GM12878 (cell line): ENCODE results near the gene MAT1A. TPM values are rescaled to one million over a fixed set of nuclear protein-coding genes. Genes with fewer than 3 reads are reported as not detected.

Source experiments
- ATAC-seq: fragments of 200-7000 bp; cut with Tn5 transposase; 3 replicates; pipeline ENCODE4 v1.9.1; 2020; ENCODE audit warnings: mild to moderate bottlenecking, moderate library complexity
- BruUV-seq: library from RNA; stranded (reverse); fragments of 400-500 nt; replicated peaks from 2 replicates; lab custom pipeline; 2021; lab: Mats Ljungman, UMichigan
- CTCF ChIA-PET: fragments of 300-600 bp; sonication (Branson Sonifier 250); formaldehyde crosslinking; extraction: SDS; loops from one replicate; lab custom pipeline; 2021; ENCODE audit warnings: inconsistent platforms; lab: Yijun Ruan, JAX
- POLR2A ChIA-PET: fragments of 350-600 bp; formaldehyde crosslinking; extraction: SDS; loops from one replicate; lab custom pipeline; 2021; ENCODE audit warnings: inconsistent platforms; lab: Charles Lee
- RAD21 ChIA-PET: fragments of 300-600 bp; sonication (Branson Sonifier 250); formaldehyde crosslinking; loops from one replicate; lab custom pipeline; 2023; ENCODE audit warnings: antibody characterized with exemption; ENCODE audit not compliant: unreplicated experiment; lab: Charles Lee
- SMC1A ChIA-PET: fragments of 300-600 bp; sonication (Branson Sonifier 250); formaldehyde crosslinking; loops from one replicate; lab custom pipeline; 2023; ENCODE audit not compliant: unreplicated experiment, uncharacterized antibody; lab: Charles Lee
- DNase-seq: peaks from one replicate; pipeline ENCODE4 v3.0.0-alpha.2; 2011; ENCODE audit warnings: low read depth, low spot score
- FAIRE-seq: peaks from 3 replicates; lab custom pipeline; 2011; peaks lifted over from hg19 to GRCh38; lab: Jason Lieb, UNC
- H2AFZ ChIP-seq: 2 replicates; pipeline ENCODE4 v1.6.0; 2011; ENCODE audit warnings: low read depth, low read length, control low read depth; ENCODE audit not compliant: control insufficient read depth
- H3K27ac ChIP-seq: 2 replicates; pipeline ENCODE4 v1.5.1; 2011; ENCODE audit warnings: control low read depth; ENCODE audit not compliant: control insufficient read depth, insufficient read depth
- H3K27me3 ChIP-seq, 2 experiments: replicated peaks in 1 of 2; 2 replicates each; pipeline versions ENCODE4 v1.6.0 to v1.6.1; 2011; ENCODE audit warnings: low read length in 1 of 2; ENCODE audit not compliant: control insufficient read depth in 2 of 2, insufficient read depth in 2 of 2
- H3K36me3 ChIP-seq, 2 experiments: 2 replicates each; pipeline ENCODE4 v1.5.1; 2011; ENCODE audit warnings: low read length in 1 of 2; ENCODE audit not compliant: control insufficient read depth in 2 of 2, insufficient read depth in 2 of 2
- H3K4me1 ChIP-seq: 2 replicates; pipeline ENCODE4 v1.6.1; 2011; ENCODE audit warnings: mild to moderate bottlenecking, low read length, moderate library complexity, mixed read lengths; ENCODE audit not compliant: control insufficient read depth, insufficient read depth
- H3K4me2 ChIP-seq: 2 replicates; pipeline ENCODE4 v1.6.0; 2011; ENCODE audit warnings: control low read depth; ENCODE audit not compliant: control insufficient read depth, insufficient read depth
- H3K4me3 ChIP-seq: fragments of 200-600 bp; sonication (generic); 2 replicates; pipeline ENCODE4 v1.5.1; 2016
- H3K79me2 ChIP-seq: 2 replicates; pipeline ENCODE4 v1.6.0; 2011; ENCODE audit warnings: low read length; ENCODE audit not compliant: control insufficient read depth, insufficient read depth
- H3K9ac ChIP-seq: 2 replicates; pipeline ENCODE4 v1.8.0; 2011; ENCODE audit warnings: low read length, control low read depth, mixed read lengths; ENCODE audit not compliant: control insufficient read depth, insufficient read depth
- H3K9me3 ChIP-seq: replicated peaks from 3 replicates; pipeline ENCODE4 v1.5.1; 2011; ENCODE audit warnings: mild to moderate bottlenecking, low read length; ENCODE audit not compliant: control insufficient read depth, insufficient read depth
- H4K20me1 ChIP-seq: 2 replicates; pipeline ENCODE4 v1.6.0; 2011; ENCODE audit not compliant: control insufficient read depth, insufficient read depth
- BACH1 ChIP-seq: fragments of 450-650 bp; IDR thresholded peaks from 2 replicates; pipeline ENCODE4 v1.6.1; 2017; ENCODE audit warnings: mild to moderate bottlenecking, borderline replicate concordance
- BMI1 ChIP-seq: fragments of 450-650 bp; IDR thresholded peaks from 2 replicates; pipeline ENCODE4 v1.6.1; 2016; ENCODE audit warnings: mild to moderate bottlenecking, moderate library complexity, borderline replicate concordance
- CBFB ChIP-seq: IDR thresholded peaks from 2 replicates; pipeline ENCODE4 v1.6.1; 2016; ENCODE audit warnings: antibody characterized with exemption, low read depth
- CBX5 ChIP-seq: sonication (generic); IDR thresholded peaks from 2 replicates; pipeline ENCODE4 v1.6.1; 2016; ENCODE audit warnings: low read depth, moderate library complexity, mild to moderate bottlenecking, inconsistent platforms
- GATAD2B ChIP-seq: fragments of 450-650 bp; conservative IDR thresholded peaks from 2 replicates; pipeline ENCODE4 v1.6.1; 2017; ENCODE audit warnings: low read depth, mild to moderate bottlenecking, moderate library complexity
- MAX ChIP-seq: IDR thresholded peaks from 2 replicates; pipeline ENCODE4 v1.6.1; 2012; ENCODE audit warnings: low read depth, low read length, improper control_type of control experiment
- NR2F1 ChIP-seq: fragments of 450-650 bp; conservative IDR thresholded peaks from 2 replicates; pipeline ENCODE4 v1.6.1; 2017; ENCODE audit warnings: mild to moderate bottlenecking
- SREBF1 ChIP-seq: IDR thresholded peaks from 2 replicates; pipeline ENCODE4 v1.6.1; 2012; ENCODE audit warnings: mild to moderate bottlenecking, low read length
- SRF ChIP-seq, 2 experiments: IDR thresholded peaks; 2 replicates each; pipeline ENCODE4 v1.6.1; 2011; ENCODE audit warnings: low read depth in 2 of 2, low read length in 2 of 2, mild to moderate bottlenecking in 1 of 2, moderate library complexity in 1 of 2
- USF2 ChIP-seq: IDR thresholded peaks from 2 replicates; pipeline ENCODE4 v1.6.1; 2011; ENCODE audit warnings: low read depth, low read length, improper control_type of control experiment, borderline replicate concordance
- WRNIP1 ChIP-seq: IDR thresholded peaks from 2 replicates; pipeline ENCODE4 v1.6.1; 2011; ENCODE audit warnings: low read depth, low read length, improper control_type of control experiment, borderline replicate concordance
- ZNF384 ChIP-seq: IDR thresholded peaks from 2 replicates; pipeline ENCODE4 v1.6.1; 2012; ENCODE audit warnings: low read depth, mild to moderate bottlenecking, low read length, improper control_type of control experiment, borderline replicate concordance
- ZSCAN29 ChIP-seq: fragments of 450-650 bp; IDR thresholded peaks from 2 replicates; pipeline ENCODE4 v1.6.1; 2017; ENCODE audit warnings: mild to moderate bottlenecking, moderate library complexity
- WGBS: methylation state at CpG from one replicate; pipeline ENCODE4 v1.1.6; 2016; ENCODE audit warnings: low lambda C conversion rate; ENCODE audit not compliant: insufficient replicate concordance, insufficient coverage; ENCODE audit errors: missing lambda C conversion rate; 5-methylcytosine and 5-hydroxymethylcytosine counted together
- in situ Hi-C: fragments of 300-500 bp; cut with MboI; formaldehyde crosslinking; loops from 9 replicates; pipeline ENCODE4 v1.14.3; 2018; ENCODE audit warnings: mixed read lengths
- intact Hi-C: fragments of 100-400 bp; cut with micrococcal nuclease; formaldehyde crosslinking; loops from one replicate; pipeline ENCODE4 v1.14.2; 2022; ENCODE audit not compliant: unreplicated experiment
- polyA plus RNA-seq, 11 experiments: library from polyadenylated mRNA; depleted of rRNA in 4 of 11; unstranded in 6 of 11; stranded (reverse) in 5 of 11; fragments of >200 nt; fragmentation: Nextera tagmentation in 4 of 11; fragmentation: Illumina TruSeq in 1 of 11; extraction: Ambion mirVana in 4 of 11; extraction: Trizol in 1 of 11; gene quantifications; 1 replicate in 1 of 11; 2 replicates in 10 of 11; pipeline versions ENCODE4 v1.2.1 to v1.2.3, GENCODE V29; 2011 to 2016; ENCODE audit warnings: inconsistent platforms in 2 of 11, missing spikeins in 2 of 11, low read depth in 1 of 11
- total RNA-seq, 4 experiments: library from RNA; depleted of rRNA in 3 of 4; stranded (reverse); fragments of >200 nt in 3 of 4; fragmentation: Illumina TruSeq in 1 of 4; extraction: Trizol in 1 of 4; gene quantifications; 2 replicates each; pipeline versions ENCODE4 v1.2.1 to v1.2.3, GENCODE V29; 2013 to 2021
- TF ChIP-seq, protein P1 (sequence below): IDR thresholded peaks from 2 replicates; pipeline ENCODE4 v1.6.1; 2012; ENCODE audit warnings: improper control_type of control experiment, low read depth, low read length; ENCODE audit not compliant: insufficient replicate concordance
- TF ChIP-seq, protein P2 (sequence below): fragments of 450-650 bp; IDR thresholded peaks from 2 replicates; pipeline ENCODE4 v1.6.1; 2017; ENCODE audit warnings: antibody characterized with exemption, mild to moderate bottlenecking, moderate library complexity

The MAT1A gene
- total and polyA plus RNA-seq, 10 of the 15 experiments (the other 5 are each of a cell fraction or from before 2014, with no cell fraction given) = 0.23 TPM; not detected in 9

DNA sequence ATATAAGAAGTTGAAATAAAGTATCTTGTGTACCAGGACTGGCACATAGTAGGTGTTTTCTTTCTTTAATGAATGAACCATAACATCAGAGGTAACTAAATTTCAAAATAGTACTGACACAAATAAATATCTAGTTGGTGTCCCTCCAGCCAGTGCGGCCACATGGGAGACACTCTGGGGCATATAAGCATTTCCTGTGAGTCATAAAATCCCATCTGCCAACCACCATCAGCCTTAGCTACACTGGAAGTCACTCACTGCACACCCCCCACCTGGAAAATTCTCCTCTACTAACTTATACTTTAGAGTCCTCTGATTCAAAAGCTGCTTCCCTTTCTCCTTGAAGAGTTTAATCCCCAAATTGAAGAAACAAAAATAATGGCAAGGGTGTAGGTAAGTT, 34.6 kb upstream of the MAT1A start (continued):
- no peak for TF ChIP-seq NR2F1
- no peak for TF ChIP-seq BACH1
- no peak for TF ChIP-seq CBFB
- no peak for TF ChIP-seq SREBF1
- TF ChIP-seq CBX5 = no peak
- no peak for TF ChIP-seq WRNIP1
- TF ChIP-seq ZNF384 = no peak
- TF ChIP-seq, protein P1, sequence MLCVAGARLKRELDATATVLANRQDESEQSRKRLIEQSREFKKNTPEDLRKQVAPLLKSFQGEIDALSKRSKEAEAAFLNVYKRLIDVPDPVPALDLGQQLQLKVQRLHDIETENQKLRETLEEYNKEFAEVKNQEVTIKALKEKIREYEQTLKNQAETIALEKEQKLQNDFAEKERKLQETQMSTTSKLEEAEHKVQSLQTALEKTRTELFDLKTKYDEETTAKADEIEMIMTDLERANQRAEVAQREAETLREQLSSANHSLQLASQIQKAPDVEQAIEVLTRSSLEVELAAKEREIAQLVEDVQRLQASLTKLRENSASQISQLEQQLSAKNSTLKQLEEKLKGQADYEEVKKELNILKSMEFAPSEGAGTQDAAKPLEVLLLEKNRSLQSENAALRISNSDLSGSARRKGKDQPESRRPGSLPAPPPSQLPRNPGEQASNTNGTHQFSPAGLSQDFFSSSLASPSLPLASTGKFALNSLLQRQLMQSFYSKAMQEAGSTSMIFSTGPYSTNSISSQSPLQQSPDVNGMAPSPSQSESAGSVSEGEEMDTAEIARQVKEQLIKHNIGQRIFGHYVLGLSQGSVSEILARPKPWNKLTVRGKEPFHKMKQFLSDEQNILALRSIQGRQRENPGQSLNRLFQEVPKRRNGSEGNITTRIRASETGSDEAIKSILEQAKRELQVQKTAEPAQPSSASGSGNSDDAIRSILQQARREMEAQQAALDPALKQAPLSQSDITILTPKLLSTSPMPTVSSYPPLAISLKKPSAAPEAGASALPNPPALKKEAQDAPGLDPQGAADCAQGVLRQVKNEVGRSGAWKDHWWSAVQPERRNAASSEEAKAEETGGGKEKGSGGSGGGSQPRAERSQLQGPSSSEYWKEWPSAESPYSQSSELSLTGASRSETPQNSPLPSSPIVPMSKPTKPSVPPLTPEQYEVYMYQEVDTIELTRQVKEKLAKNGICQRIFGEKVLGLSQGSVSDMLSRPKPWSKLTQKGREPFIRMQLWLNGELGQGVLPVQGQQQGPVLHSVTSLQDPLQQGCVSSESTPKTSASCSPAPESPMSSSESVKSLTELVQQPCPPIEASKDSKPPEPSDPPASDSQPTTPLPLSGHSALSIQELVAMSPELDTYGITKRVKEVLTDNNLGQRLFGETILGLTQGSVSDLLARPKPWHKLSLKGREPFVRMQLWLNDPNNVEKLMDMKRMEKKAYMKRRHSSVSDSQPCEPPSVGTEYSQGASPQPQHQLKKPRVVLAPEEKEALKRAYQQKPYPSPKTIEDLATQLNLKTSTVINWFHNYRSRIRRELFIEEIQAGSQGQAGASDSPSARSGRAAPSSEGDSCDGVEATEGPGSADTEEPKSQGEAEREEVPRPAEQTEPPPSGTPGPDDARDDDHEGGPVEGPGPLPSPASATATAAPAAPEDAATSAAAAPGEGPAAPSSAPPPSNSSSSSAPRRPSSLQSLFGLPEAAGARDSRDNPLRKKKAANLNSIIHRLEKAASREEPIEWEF = no peak

DNA sequence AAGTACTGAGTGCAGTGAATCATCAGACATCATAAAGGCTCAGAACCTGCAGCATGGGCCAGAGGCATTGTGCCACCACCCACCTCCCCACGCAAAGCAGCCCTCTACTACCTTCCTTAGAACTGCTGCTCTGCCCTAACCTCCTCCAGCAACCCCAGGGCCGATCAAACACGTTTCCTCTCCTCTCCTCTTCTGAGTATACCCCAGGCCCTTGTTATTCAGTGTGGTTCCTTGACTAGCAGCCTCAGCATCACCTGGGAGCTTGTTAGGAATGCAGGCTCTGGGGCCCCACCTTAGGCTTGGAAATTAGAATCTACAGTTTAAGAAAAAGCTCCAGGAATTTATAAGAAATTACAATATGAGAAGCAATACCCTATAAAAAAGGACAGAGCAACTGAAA, 33.9 kb upstream of the MAT1A start:
- POLR2A ChIA-PET = no interaction called here
- Histone ChIP-seq H3K4me3 (no peak overlapping the region), H3K27me3 (peaks cover 0 to 1% of the 10 kb centered on the region in 2 experiments; a peak in 2 of 4 replicates), H3K27ac (no peak overlapping the region), H2AFZ (no peak overlapping the region), H3K9me3 (no peaks in the 10 kb centered on the region), H3K9ac (no peak overlapping the region), H3K79me2 (no peaks in the 10 kb centered on the region), H3K4me2 (no peak overlapping the region), H3K36me3 (no peaks in the 10 kb centered on the region), H4K20me1 (no peaks in the 10 kb centered on the region), H3K4me1 (no peaks in the 10 kb centered on the region)
- RAD21 ChIA-PET = no interaction called here
- DNase-seq (no peak), FAIRE-seq (no peak), ATAC-seq (no peak)
- in situ Hi-C loops = no loop called here
- SMC1A ChIA-PET = interaction anchor here (0.7 kb wide), 1 partner anchor 12 kb away, joined by 3 read pairs; no protein-coding TSS in a partner anchor
- CTCF ChIA-PET = interaction anchor here (1.5 kb wide), 1 partner anchor 62 kb away, joined by 4 read pairs; no protein-coding TSS in a partner anchor
- intact Hi-C loops = no loop called here
- BruUV-seq = no TSS peak
- WGBS = 2% methylated on average over 3 of the region's 3 CpGs
- no peak for TF ChIP-seq BMI1
- no peak for TF ChIP-seq SRF (IDR thresholded peaks at IDR 0.05; ENCODE audit: low read depth in 2 of 2, low read length in 2 of 2)
- TF ChIP-seq GATAD2B = no peak
- TF ChIP-seq, protein P2, sequence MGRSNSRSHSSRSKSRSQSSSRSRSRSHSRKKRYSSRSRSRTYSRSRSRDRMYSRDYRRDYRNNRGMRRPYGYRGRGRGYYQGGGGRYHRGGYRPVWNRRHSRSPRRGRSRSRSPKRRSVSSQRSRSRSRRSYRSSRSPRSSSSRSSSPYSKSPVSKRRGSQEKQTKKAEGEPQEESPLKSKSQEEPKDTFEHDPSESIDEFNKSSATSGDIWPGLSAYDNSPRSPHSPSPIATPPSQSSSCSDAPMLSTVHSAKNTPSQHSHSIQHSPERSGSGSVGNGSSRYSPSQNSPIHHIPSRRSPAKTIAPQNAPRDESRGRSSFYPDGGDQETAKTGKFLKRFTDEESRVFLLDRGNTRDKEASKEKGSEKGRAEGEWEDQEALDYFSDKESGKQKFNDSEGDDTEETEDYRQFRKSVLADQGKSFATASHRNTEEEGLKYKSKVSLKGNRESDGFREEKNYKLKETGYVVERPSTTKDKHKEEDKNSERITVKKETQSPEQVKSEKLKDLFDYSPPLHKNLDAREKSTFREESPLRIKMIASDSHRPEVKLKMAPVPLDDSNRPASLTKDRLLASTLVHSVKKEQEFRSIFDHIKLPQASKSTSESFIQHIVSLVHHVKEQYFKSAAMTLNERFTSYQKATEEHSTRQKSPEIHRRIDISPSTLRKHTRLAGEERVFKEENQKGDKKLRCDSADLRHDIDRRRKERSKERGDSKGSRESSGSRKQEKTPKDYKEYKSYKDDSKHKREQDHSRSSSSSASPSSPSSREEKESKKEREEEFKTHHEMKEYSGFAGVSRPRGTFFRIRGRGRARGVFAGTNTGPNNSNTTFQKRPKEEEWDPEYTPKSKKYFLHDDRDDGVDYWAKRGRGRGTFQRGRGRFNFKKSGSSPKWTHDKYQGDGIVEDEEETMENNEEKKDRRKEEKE = no peak
- no peak for TF ChIP-seq ZSCAN29
- no peak for TF ChIP-seq MAX
- TF ChIP-seq USF2 = no peak
